Fibroblast of pulmonary artery (primary cell): ENCODE measurements around the gene THBS4.

Experiments used
- DNase-seq: peaks from one replicate; pipeline ENCODE4 v3.0.0-alpha.2; 2010; ENCODE audit warnings: low read depth
- H3K4me3 ChIP-seq: replicated peaks from 2 replicates; pipeline ENCODE4 v1.5.1; 2011; ENCODE audit warnings: low read depth, mild to moderate bottlenecking, control low read depth, low read length, moderate library complexity
- TF ChIP-seq, protein P1 (sequence below): IDR thresholded peaks from 2 replicates; pipeline ENCODE4 v1.5.1; 2011; ENCODE audit warnings: mild to moderate bottlenecking, control low read depth, low read length, inconsistent platforms; ENCODE audit errors: missing control alignments

Gene THBS4

DNA sequence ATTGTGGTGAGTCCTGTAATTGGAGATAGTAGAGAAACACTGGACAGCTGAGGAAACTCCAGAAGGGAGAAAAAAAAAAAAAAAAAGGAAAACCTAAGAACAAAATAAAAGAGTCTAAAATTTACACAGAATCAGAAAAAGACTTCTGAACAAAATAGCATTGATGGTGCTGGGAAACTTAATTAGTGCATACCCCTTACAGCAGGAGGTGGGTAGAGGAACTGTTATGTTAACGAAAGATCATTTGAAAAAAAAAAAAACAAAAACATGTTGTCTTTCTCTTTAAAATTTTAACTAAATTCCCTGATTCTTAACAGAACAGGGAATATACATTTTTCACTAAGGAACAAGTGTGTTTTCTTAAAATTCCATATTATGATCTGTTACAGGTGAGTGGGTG is 32.5 kb upstream of the THBS4 start:
- DNase-seq, result no peak
- H3K4me3 ChIP-seq, result no peak overlapping the region
- TF ChIP-seq, protein P1, sequence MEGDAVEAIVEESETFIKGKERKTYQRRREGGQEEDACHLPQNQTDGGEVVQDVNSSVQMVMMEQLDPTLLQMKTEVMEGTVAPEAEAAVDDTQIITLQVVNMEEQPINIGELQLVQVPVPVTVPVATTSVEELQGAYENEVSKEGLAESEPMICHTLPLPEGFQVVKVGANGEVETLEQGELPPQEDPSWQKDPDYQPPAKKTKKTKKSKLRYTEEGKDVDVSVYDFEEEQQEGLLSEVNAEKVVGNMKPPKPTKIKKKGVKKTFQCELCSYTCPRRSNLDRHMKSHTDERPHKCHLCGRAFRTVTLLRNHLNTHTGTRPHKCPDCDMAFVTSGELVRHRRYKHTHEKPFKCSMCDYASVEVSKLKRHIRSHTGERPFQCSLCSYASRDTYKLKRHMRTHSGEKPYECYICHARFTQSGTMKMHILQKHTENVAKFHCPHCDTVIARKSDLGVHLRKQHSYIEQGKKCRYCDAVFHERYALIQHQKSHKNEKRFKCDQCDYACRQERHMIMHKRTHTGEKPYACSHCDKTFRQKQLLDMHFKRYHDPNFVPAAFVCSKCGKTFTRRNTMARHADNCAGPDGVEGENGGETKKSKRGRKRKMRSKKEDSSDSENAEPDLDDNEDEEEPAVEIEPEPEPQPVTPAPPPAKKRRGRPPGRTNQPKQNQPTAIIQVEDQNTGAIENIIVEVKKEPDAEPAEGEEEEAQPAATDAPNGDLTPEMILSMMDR, result no peak

DNA sequence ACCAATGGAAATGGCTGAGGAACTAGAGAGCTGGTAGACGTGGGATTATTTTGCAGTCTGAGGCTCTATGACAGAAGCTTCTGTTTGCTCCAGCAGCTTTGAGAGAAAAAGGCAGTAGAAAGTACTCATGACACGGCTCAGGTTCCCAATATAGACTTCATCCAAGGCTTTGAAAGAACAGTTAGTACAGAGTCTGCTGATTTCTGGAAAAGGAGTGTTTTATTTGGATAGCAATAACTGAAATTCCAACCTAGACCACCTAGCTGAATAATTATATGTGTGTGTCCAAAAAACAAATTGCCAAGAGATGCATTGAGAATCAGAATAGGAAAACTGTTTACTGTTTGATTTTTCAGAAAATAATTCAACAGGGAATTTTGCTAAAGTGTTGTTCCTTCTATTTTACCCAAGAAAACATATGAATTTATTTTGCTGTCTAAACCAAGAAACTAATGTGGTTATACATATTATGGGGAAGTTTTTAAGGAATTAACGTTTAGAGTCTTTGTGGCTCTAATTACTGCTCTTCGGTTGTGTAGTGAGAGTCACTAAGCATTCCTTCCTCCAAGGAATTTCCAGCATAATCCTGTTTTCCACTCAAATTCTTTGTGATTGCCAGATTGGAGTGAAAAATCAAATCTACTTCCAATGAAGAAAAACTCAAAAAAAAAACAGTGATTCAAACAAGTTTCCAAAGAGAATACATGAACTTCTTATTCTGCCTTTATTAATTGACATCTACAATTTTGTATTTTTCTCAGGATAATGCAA is 26.0 kb upstream of the THBS4 start:
- TF ChIP-seq, protein P1, result no peak
- no peak for DNase-seq
- no peak overlapping the region for H3K4me3 ChIP-seq

DNA sequence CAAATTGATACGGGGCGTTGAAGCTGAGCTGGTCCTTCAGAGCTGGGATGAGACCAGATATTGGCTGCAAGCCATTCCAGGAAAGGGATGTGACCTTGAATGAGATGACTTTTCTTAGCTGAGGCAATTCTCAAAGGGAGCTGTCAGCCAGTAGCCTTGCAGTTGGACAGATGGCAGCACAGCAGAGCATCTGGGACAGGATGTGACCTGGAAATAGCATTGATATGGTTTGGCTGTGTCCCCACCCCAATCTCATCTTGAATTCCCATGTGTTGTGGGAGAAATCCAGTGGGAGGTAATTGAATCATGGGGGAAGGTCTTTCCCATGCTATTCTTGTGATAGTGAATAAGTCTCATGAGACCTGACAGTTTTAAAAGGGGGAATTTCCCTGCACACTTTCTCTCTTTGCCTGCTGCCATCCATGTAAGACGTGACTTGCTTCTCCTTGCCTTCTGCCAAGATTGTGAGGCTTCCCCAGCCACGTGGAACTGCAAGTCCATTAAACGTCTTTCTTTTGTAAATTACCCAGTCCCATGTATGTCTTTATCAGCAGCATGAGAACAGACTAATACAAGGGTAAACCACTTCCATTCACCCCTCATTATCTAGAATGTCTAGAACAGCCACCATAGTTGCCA is 24.3 kb upstream of the THBS4 start:
- H3K4me3 ChIP-seq, result no peak overlapping the region
- DNase-seq, result no peak
- TF ChIP-seq, protein P1, result no peak

DNA sequence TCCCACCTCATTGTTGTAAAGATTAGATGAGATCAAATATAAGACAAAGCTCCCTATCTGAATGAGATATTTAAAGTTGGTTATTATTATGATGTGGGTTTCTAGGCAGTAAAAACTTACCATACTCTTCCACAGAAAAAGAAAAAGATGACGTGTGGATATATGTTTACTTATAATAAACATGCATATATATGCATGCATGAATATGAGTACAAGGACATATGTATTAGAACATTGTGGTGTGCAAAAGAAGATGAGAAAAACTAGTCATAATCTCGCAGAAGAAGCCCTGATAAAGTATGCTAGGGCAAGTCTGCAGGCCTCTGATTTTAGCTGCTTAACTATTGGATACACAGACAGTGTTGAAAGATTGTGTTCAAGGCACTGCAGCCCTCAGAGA is 10.1 kb upstream of the THBS4 start:
- H3K4me3 ChIP-seq, result no peak overlapping the region
- TF ChIP-seq, protein P1, result no peak
- no peak for DNase-seq

DNA sequence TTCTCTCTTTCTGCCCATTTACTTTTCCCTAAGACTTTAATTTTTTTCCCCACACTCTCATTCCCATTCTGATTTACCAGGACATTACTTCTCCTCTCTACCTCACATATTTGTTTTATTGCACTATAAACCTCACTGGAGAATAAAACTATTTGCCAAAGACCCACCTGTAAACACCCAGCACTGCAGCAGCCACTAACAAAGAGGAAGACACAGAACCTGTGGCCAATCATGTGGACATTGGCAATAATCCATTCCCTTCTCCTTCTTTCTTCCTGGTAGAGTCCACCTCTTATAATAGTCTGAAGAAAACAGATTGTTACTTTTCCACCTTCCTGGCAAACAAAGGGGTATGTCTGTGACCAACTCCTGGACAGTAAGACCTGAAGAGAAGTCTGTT is 8.3 kb upstream of the THBS4 start:
- TF ChIP-seq, protein P1, result no peak
- DNase-seq, result no peak

DNA sequence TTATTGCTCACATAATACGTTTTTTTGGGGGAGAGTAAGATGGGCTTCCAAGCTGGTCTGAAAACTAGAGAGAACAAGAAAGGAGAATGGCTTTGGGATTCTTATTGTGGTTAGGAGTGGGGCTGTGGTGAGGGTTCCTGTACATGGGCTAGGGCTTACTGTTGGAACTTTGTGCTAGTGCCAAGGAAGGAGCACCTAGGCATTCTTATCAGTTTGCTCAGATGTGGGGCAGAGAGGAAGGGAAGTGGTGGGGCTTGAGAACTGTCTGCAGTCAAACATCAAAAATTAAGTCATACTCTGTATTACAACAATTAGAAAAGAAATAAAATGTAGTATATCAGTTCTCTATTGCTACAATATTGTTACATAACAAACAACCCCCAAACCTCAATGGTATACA is 4.0 kb upstream of the THBS4 start:
- no peak overlapping the region for H3K4me3 ChIP-seq
- DNase-seq, result no peak
- TF ChIP-seq, protein P1, result no peak

More for the DNA sequence above, 8.3 kb upstream of the THBS4 start:
- no peak overlapping the region for H3K4me3 ChIP-seq

DNA sequence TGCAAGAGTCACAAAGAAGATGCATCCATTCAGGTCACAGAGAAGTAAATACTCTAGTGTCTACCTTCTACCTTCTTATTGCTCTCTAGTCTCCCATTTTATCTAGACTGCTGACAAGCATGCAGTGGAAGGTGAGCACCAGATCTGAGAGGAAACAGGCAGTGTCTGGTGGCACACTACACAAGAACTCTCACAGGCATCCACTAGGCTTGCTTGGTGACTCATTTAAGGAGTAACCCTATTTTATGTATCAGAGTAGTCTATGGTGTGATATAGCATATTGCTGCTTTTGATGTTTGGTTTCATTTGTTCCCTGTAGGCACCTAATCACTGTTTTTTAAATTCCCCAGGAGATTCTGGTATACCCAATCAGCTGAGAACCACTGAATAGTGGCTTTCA is 1.6 kb upstream of the THBS4 start:
- no peak for DNase-seq

More for the DNA sequence above, 1.6 kb upstream of the THBS4 start:
- H3K4me3 ChIP-seq, result no peak overlapping the region
- TF ChIP-seq, protein P1, result no peak
